OCI-LY7 (cell line): Measurements from ENCODE around the gene DEF6. TPM values are rescaled to one million over a fixed set of nuclear protein-coding genes. Genes with fewer than 3 reads are reported as not detected.
A peak's percentile ranks its signal among the peaks of the same experiment; 100 is the strongest.

Experiments used
- BruUV-seq: library from RNA; stranded (reverse); fragments of 400-500 nt; replicated peaks from 2 replicates; lab custom pipeline; 2021; lab: Mats Ljungman, UMichigan
- CTCF ChIA-PET: fragments of 300-600 bp; sonication (Branson Sonifier 250); formaldehyde crosslinking; loops from one replicate; lab custom pipeline; 2022; ENCODE audit warnings: antibody characterized with exemption; ENCODE audit not compliant: unreplicated experiment; lab: Charles Lee
- POLR2A ChIA-PET: fragments of 300-600 bp; sonication (Branson Sonifier 250); formaldehyde crosslinking; loops from one replicate; lab custom pipeline; 2022; ENCODE audit warnings: antibody characterized with exemption; lab: Charles Lee
- DNase-seq: peaks from one replicate; pipeline ENCODE4 v3.0.0-alpha.2; 2015; ENCODE audit warnings: low spot score
- H2AFZ ChIP-seq: fragments of 200-600 bp; sonication (generic), shearing (Covaris generic); 2 replicates; pipeline ENCODE4 v1.6.1; 2014; ENCODE audit warnings: mild to moderate bottlenecking, antibody characterized with exemption, low read length, moderate library complexity
- H3K27ac ChIP-seq: fragments of 200-600 bp; sonication (generic); 2 replicates; pipeline ENCODE4 v1.5.1; 2014; ENCODE audit warnings: mixed run types, low read depth, mild to moderate bottlenecking, moderate library complexity, low read length, inconsistent platforms; ENCODE audit not compliant: poor library complexity, severe bottlenecking
- H3K36me3 ChIP-seq: fragments of 200-600 bp; sonication (generic); 2 replicates; pipeline ENCODE4 v1.6.1; 2014; ENCODE audit warnings: mild to moderate bottlenecking, antibody characterized with exemption, low read length, moderate library complexity, mixed read lengths; ENCODE audit not compliant: insufficient read depth
- H3K4me1 ChIP-seq: fragments of 200-600 bp; sonication (generic); 2 replicates; pipeline ENCODE4 v1.5.1; 2014; ENCODE audit warnings: mild to moderate bottlenecking, low read length; ENCODE audit not compliant: insufficient read depth, poor library complexity, severe bottlenecking
- H3K4me2 ChIP-seq: fragments of 200-600 bp; sonication (generic); 2 replicates; pipeline ENCODE4 v1.6.1; 2014; ENCODE audit warnings: mild to moderate bottlenecking, low read length
- H3K4me3 ChIP-seq: fragments of 200-600 bp; sonication (generic); 2 replicates; pipeline ENCODE4 v1.5.1; 2014; ENCODE audit warnings: mild to moderate bottlenecking, low read depth, low read length; ENCODE audit not compliant: poor library complexity, severe bottlenecking
- H3K79me2 ChIP-seq: fragments of 200-600 bp; sonication (generic); 2 replicates; pipeline ENCODE4 v1.6.1; 2016; ENCODE audit warnings: low read depth, mild to moderate bottlenecking, low read length, moderate library complexity, mixed read lengths; ENCODE audit not compliant: insufficient read depth
- H3K9me2 ChIP-seq: fragments of 200-600 bp; sonication (generic); 2 replicates; pipeline ENCODE4 v1.6.1; 2016; ENCODE audit warnings: mild to moderate bottlenecking, low read length, mixed read lengths; ENCODE audit not compliant: insufficient read depth
- H3K9me3 ChIP-seq: fragments of 200-600 bp; sonication (generic); 2 replicates; pipeline ENCODE4 v1.6.1; 2014; ENCODE audit warnings: mild to moderate bottlenecking, mixed run types, low read length, mixed read lengths
- H4K20me1 ChIP-seq: fragments of 200-600 bp; sonication (generic); 2 replicates; pipeline ENCODE4 v1.6.1; 2014; ENCODE audit warnings: mild to moderate bottlenecking, antibody characterized with exemption, low read length, moderate library complexity, mixed read lengths; ENCODE audit not compliant: insufficient read depth
- CTCF ChIP-seq: fragments of 200-600 bp; sonication (generic); conservative IDR thresholded peaks from 2 replicates; pipeline ENCODE4 v1.5.1; 2014; ENCODE audit warnings: mild to moderate bottlenecking, antibody characterized with exemption, low read length, moderate library complexity, mixed read lengths
- EZH2phosphoT487 ChIP-seq: fragments of 200-600 bp; sonication (generic); IDR thresholded peaks from 2 replicates; pipeline ENCODE4 v1.6.1; 2018; ENCODE audit warnings: low read depth, borderline replicate concordance, mild to moderate bottlenecking, mixed run types, antibody characterized with exemption, low read length, moderate library complexity, mixed read lengths
- intact Hi-C: fragments of 100-400 bp; cut with micrococcal nuclease; formaldehyde crosslinking; loops from one replicate; pipeline ENCODE4 v1.10.0; 2022; ENCODE audit not compliant: unreplicated experiment
- total RNA-seq, 2 experiments: library from RNA; depleted of rRNA in 1 of 2; stranded (reverse); fragments of >200 nt in 1 of 2; shearing (Covaris generic) in 1 of 2; gene quantifications; 2 replicates each; pipeline ENCODE4 v1.2.3, GENCODE V29; 2014 to 2022

DEF6 gene
- total RNA-seq, 2 experiments from 2014 or later = 53.8 to 56.8 TPM

GRCh38 chr6:35319346-35320030 lies 21.9 kb downstream of the DEF6 start:
- no peaks in the 10 kb centered on the region for H3K9me3 ChIP-seq
- no peak for TF ChIP-seq CTCF
- TF ChIP-seq EZH2phosphoT487 = no peak
- H2AFZ ChIP-seq = no peak overlapping the region
- no TSS peak for BruUV-seq
- intact Hi-C loops = no loop called here
- no peaks in the 10 kb centered on the region for H3K9me2 ChIP-seq
- no peak overlapping the region for H3K4me3 ChIP-seq
- DNase-seq = no peak
- H3K4me1 ChIP-seq = peaks cover 9% of the 10 kb centered on the region
- ChIA-PET CTCF (no interaction called here), POLR2A (interaction anchor here (0.5 kb wide), 1 partner anchor 356 kb away, joined by 3 read pairs; no protein-coding TSS in a partner anchor)
- no peak overlapping the region for H3K4me2 ChIP-seq
- H3K79me2 ChIP-seq = no peaks in the 10 kb centered on the region
- H3K36me3 ChIP-seq = peaks cover 74% of the 10 kb centered on the region
- no peaks in the 10 kb centered on the region for H4K20me1 ChIP-seq
- H3K27ac ChIP-seq = no peak overlapping the region

- TF ChIP-seq CTCF = no peak
- TF ChIP-seq EZH2phosphoT487 = no peak
- DNase-seq = no peak
- no peaks in the 10 kb centered on the region for H3K79me2 ChIP-seq
- H3K4me2 ChIP-seq = no peak overlapping the region
- H3K27ac ChIP-seq = no peak overlapping the region
- H3K9me2 ChIP-seq = no peaks in the 10 kb centered on the region
- H2AFZ ChIP-seq = no peak overlapping the region
- H3K4me3 ChIP-seq = no peak overlapping the region
- no TSS peak for BruUV-seq
- intact Hi-C loops = no loop called here
- no peaks in the 10 kb centered on the region for H4K20me1 ChIP-seq
- H3K36me3 ChIP-seq = peaks cover 76% of the 10 kb centered on the region
- H3K9me3 ChIP-seq = no peaks in the 10 kb centered on the region
- peaks cover 9% of the 10 kb centered on the region for H3K4me1 ChIP-seq
- ChIA-PET CTCF (no interaction called here), POLR2A (interaction anchor here (0.5 kb wide), 1 partner anchor 357 kb away, joined by 3 read pairs; no protein-coding TSS in a partner anchor)
These were observed 22.4 kb downstream of the DEF6 start for GRCh38 chr6:35320031-35320410.

GRCh38 chr6:35321091-35321490 lies 23.5 kb downstream of the DEF6 start:
- POLR2A ChIA-PET = no interaction called here
- H4K20me1 ChIP-seq = no peaks in the 10 kb centered on the region
- H3K27ac ChIP-seq = no peak overlapping the region

More at GRCh38 chr6:35321091-35321490, 23.5 kb downstream of the DEF6 start:
- CTCF ChIA-PET = no interaction called here
- Histone ChIP-seq H3K79me2 (no peaks in the 10 kb centered on the region), H3K9me2 (no peaks in the 10 kb centered on the region), H3K36me3 (peaks cover 77% of the 10 kb centered on the region), H2AFZ (no peak overlapping the region), H3K4me1 (peaks cover 9% of the 10 kb centered on the region), H3K4me2 (no peak overlapping the region), H3K4me3 (no peak overlapping the region), H3K9me3 (no peaks in the 10 kb centered on the region)
- TF ChIP-seq CTCF (no peak), EZH2phosphoT487 (no peak)
- intact Hi-C loops = no loop called here
- no peak for DNase-seq
- TSS peak; percentile 78 for BruUV-seq
